Measurements from ENCODE around the gene AJUBA. TPM values are rescaled to one million over a fixed set of nuclear protein-coding genes. Genes with fewer than 3 reads are reported as not detected.
"Not testable (repeated sequence)": the region's sequence is repeated elsewhere in the genome, so short reads cannot be mapped to it uniquely, and the experiment has no call there.

The AJUBA gene
- total RNA-seq, 1 experiment from 2014 or later, result 125 TPM

- Histone ChIP-seq H3K27ac (no peak overlapping the region), H3K4me3 (no peak overlapping the region), H3K9me3 (replicated peaks) (no peaks in the 10 kb centered on the region), H3K4me1 (replicated peaks) (peaks cover 25% of the 10 kb centered on the region), H3K36me3 (peaks cover 73% of the 10 kb centered on the region), H3K27me3 (replicated peaks) (no peaks in the 10 kb centered on the region)
- DNase-seq (ENCODE audit: low read depth in 1 of 2, low spot score in 2 of 2), result no peak
Observed at GRCh38 chr14:22971152-22971551, 11.2 kb downstream of the AJUBA start.

- H3K4me3 ChIP-seq, result no peak overlapping the region
- DNase-seq (ENCODE audit: low read depth in 1 of 2, low spot score in 2 of 2), result no peak
- H3K27me3 ChIP-seq (replicated peaks), result no peaks in the 10 kb centered on the region
- H3K9me3 ChIP-seq (replicated peaks), result no peaks in the 10 kb centered on the region
- H3K36me3 ChIP-seq, result peaks cover 30% of the 10 kb centered on the region
- H3K4me1 ChIP-seq (replicated peaks), result no peaks in the 10 kb centered on the region
- no peak overlapping the region for H3K27ac ChIP-seq
Observed at GRCh38 chr14:22966783-22967269, 15.5 kb downstream of the AJUBA start.

GRCh38 chr14:22965916-22966782 is 16.2 kb downstream of the AJUBA start:
- H3K36me3 ChIP-seq, result peaks cover 23% of the 10 kb centered on the region
- DNase-seq (ENCODE audit: low read depth in 1 of 2, low spot score in 2 of 2); H3K27me3 ChIP-seq (replicated peaks); H3K9me3 ChIP-seq (replicated peaks); H3K4me3 ChIP-seq; H3K27ac ChIP-seq; H3K4me1 ChIP-seq (replicated peaks): not testable (repeated sequence)

GRCh38 chr14:22962061-22962676 is 20.2 kb downstream of the AJUBA start:
- H3K4me1 ChIP-seq (replicated peaks), result peaks cover 5% of the 10 kb centered on the region
- H3K27ac ChIP-seq, result no peak overlapping the region
- H3K27me3 ChIP-seq (replicated peaks), result no peaks in the 10 kb centered on the region
- no peak for DNase-seq (ENCODE audit: low read depth in 1 of 2, low spot score in 2 of 2)
- no peaks in the 10 kb centered on the region for H3K36me3 ChIP-seq
- H3K9me3 ChIP-seq (replicated peaks), result no peaks in the 10 kb centered on the region
- H3K4me3 ChIP-seq, result no peak overlapping the region

- H3K4me3 ChIP-seq, result peak overlapping the region; percentile 63
- H3K36me3 ChIP-seq, result peaks cover 20% of the 10 kb centered on the region
- no peaks in the 10 kb centered on the region for H3K9me3 ChIP-seq (replicated peaks)
- no peaks in the 10 kb centered on the region for H3K27me3 ChIP-seq (replicated peaks)
- DNase-seq (ENCODE audit: low read depth in 1 of 2, low spot score in 2 of 2), result no peak
- peak overlapping the region; percentile 78 for H3K27ac ChIP-seq
- H3K4me1 ChIP-seq (replicated peaks), result peaks cover 11% of the 10 kb centered on the region
Observed at GRCh38 chr14:22955702-22956569, 26.4 kb downstream of the AJUBA start.

- peaks cover 9% of the 10 kb centered on the region for H3K4me1 ChIP-seq (replicated peaks)
- H3K36me3 ChIP-seq, result peaks cover 31% of the 10 kb centered on the region
- no peaks in the 10 kb centered on the region for H3K9me3 ChIP-seq (replicated peaks)
- no peak overlapping the region for H3K4me3 ChIP-seq
- H3K27me3 ChIP-seq (replicated peaks), result no peaks in the 10 kb centered on the region
- DNase-seq (ENCODE audit: low read depth in 1 of 2, low spot score in 2 of 2), result no peak
- H3K27ac ChIP-seq, result no peak overlapping the region
Observed at GRCh38 chr14:22952418-22952817, 29.9 kb downstream of the AJUBA start.

- H3K27ac ChIP-seq; DNase-seq (ENCODE audit: low read depth in 1 of 2, low spot score in 2 of 2); H3K9me3 ChIP-seq (replicated peaks); H3K4me1 ChIP-seq (replicated peaks); H3K27me3 ChIP-seq (replicated peaks); H3K4me3 ChIP-seq: not testable (repeated sequence)
- peaks cover 37% of the 10 kb centered on the region for H3K36me3 ChIP-seq
Observed at GRCh38 chr14:22951795-22952194, 30.6 kb downstream of the AJUBA start.

GRCh38 chr14:22945642-22946041 is 36.7 kb downstream of the AJUBA start:
- Histone ChIP-seq H3K27ac (no peak overlapping the region), H3K36me3 (peaks cover 29% of the 10 kb centered on the region), H3K27me3 (replicated peaks) (no peaks in the 10 kb centered on the region), H3K9me3 (replicated peaks) (no peaks in the 10 kb centered on the region), H3K4me1 (replicated peaks) (no peaks in the 10 kb centered on the region), H3K4me3 (no peak overlapping the region)
- DNase-seq (ENCODE audit: low read depth in 1 of 2, low spot score in 2 of 2), result no peak

GRCh38 chr14:22939684-22940083 is 42.7 kb downstream of the AJUBA start:
- H3K36me3 ChIP-seq, result peaks cover 8% of the 10 kb centered on the region; the same call in 1 of the 2 replicates
- H3K4me1 ChIP-seq (replicated peaks), result no peaks in the 10 kb centered on the region
- no peak for DNase-seq (ENCODE audit: low read depth in 1 of 2, low spot score in 2 of 2)
- no peaks in the 10 kb centered on the region for H3K9me3 ChIP-seq (replicated peaks)
- H3K27ac ChIP-seq, result no peak overlapping the region
- H3K27me3 ChIP-seq (replicated peaks), result no peaks in the 10 kb centered on the region
- H3K4me3 ChIP-seq, result no peak overlapping the region

GRCh38 chr14:22935156-22935555 is 47.2 kb downstream of the AJUBA start:
- H3K36me3 ChIP-seq, result no peaks in the 10 kb centered on the region
- H3K9me3 ChIP-seq (replicated peaks), result no peaks in the 10 kb centered on the region
- DNase-seq (ENCODE audit: low read depth in 1 of 2, low spot score in 2 of 2), result no peak
- peaks cover 1% of the 10 kb centered on the region; the same call in 1 of the 2 replicates for H3K4me1 ChIP-seq (replicated peaks)
- no peaks in the 10 kb centered on the region for H3K27me3 ChIP-seq (replicated peaks)
- no peak overlapping the region for H3K27ac ChIP-seq
- H3K4me3 ChIP-seq, result no peak overlapping the region

- no peak for DNase-seq (ENCODE audit: low read depth in 1 of 2, low spot score in 2 of 2)
- no peak overlapping the region for H3K27ac ChIP-seq
- no peaks in the 10 kb centered on the region for H3K9me3 ChIP-seq (replicated peaks)
- H3K4me1 ChIP-seq (replicated peaks), result peaks cover 12% of the 10 kb centered on the region
- H3K27me3 ChIP-seq (replicated peaks), result no peaks in the 10 kb centered on the region
- peaks cover 2% of the 10 kb centered on the region; the same call in 1 of the 2 replicates for H3K36me3 ChIP-seq
- H3K4me3 ChIP-seq, result no peak overlapping the region
Observed at GRCh38 chr14:22932146-22932545, 50.2 kb downstream of the AJUBA start.

GRCh38 chr14:22929961-22930364 is 52.4 kb downstream of the AJUBA start:
- Histone ChIP-seq H3K4me1 (replicated peaks) (peaks cover 12% of the 10 kb centered on the region), H3K4me3 (peak overlapping the region; percentile 61), H3K36me3 (peaks cover 21% of the 10 kb centered on the region), H3K27ac (peak overlapping the region; percentile 10), H3K27me3 (replicated peaks) (no peaks in the 10 kb centered on the region), H3K9me3 (replicated peaks) (no peaks in the 10 kb centered on the region)
- DNase-seq (ENCODE audit: low read depth in 1 of 2, low spot score in 2 of 2), result no peak

- H3K4me1 ChIP-seq (replicated peaks), result peaks cover 12% of the 10 kb centered on the region
- H3K27me3 ChIP-seq (replicated peaks), result no peaks in the 10 kb centered on the region
- H3K27ac ChIP-seq, result peak within 1 kb of the TSS; percentile 55
- peak within 1 kb of the TSS; percentile 61 for H3K4me3 ChIP-seq
- DNase-seq (ENCODE audit: low read depth in 1 of 2, low spot score in 2 of 2), result peak; percentile 99
- H3K9me3 ChIP-seq (replicated peaks), result no peaks in the 10 kb centered on the region
- H3K36me3 ChIP-seq, result peaks cover 27% of the 10 kb centered on the region
Observed at GRCh38 chr14:22929104-22929960, 53.0 kb downstream of the AJUBA start, which contains the start of gene PRMT5. Gene PRMT5 (minus strand): TSS chr14:22929376. CDS start chr14:22929361, 15 bp downstream.

Data from SJSA1 (cell line).